ENCODE measurements around the gene GGA3. TPM values are rescaled to one million over a fixed set of nuclear protein-coding genes. Genes with fewer than 3 reads are reported as not detected.

Gene GGA3
- total RNA-seq, 6 donors from 2014 or later = 32.3 to 139 (median 55.4) TPM

- no peak for DNase-seq
- Histone ChIP-seq H3K9me3 (no peaks in the 10 kb centered on the region), H3K27me3 (no peaks in the 10 kb centered on the region), H3K4me3 (peak overlapping the region; percentile 58 to 84 (median 74)), H3K4me1 (peaks cover 18 to 32% (median 25%) of the 10 kb centered on the region in 4 donors), H3K27ac (peak overlapping the region; percentile 93 to 98 (median 95)), H3K36me3 (peaks cover 4 to 24% (median 14%) of the 10 kb centered on the region in 4 donors)
- no peak for TF ChIP-seq EP300 (IDR thresholded peaks at IDR 0.05)
- peak in 1 of 2 donors; percentile 3 for TF ChIP-seq POLR2AphosphoS5 (IDR thresholded peaks at IDR 0.05)
- ATAC-seq (ENCODE audit: low FRiP score in 2 of 2) = peak in 1 of 2 donors; percentile 2
- WGBS, 2 donors = 0% methylated on average over 17 to 22 of the region's 22 CpGs
Observed at GRCh38 chr17:75205793-75206163, 55.6 kb downstream of the GGA3 start.

GRCh38 chr17:75205037-75205792 lies 56.2 kb downstream of the GGA3 start, which contains the start of gene NUP85:
Gene NUP85 (plus strand): TSS chr17:75205679. CDS start chr17:75205762, 83 bp downstream.
- Histone ChIP-seq H3K4me1 (peaks cover 18 to 32% (median 25%) of the 10 kb centered on the region in 4 donors), H3K9me3 (no peaks in the 10 kb centered on the region), H3K36me3 (peaks cover 0 to 19% (median 10%) of the 10 kb centered on the region in 4 donors), H3K27me3 (no peaks in the 10 kb centered on the region), H3K27ac (peak within 1 kb of the TSS; percentile 93 to 98 (median 95)), H3K4me3 (peak within 1 kb of the TSS; percentile 58 to 84 (median 74))
- ATAC-seq (ENCODE audit: low FRiP score in 2 of 2) (peak; percentile 98), DNase-seq (peak; percentile 93 to 98)
- no peak for TF ChIP-seq EP300 (IDR thresholded peaks at IDR 0.05)
- peak in 2 of 4 donors; percentile 31 to 81 for TF ChIP-seq POLR2A (IDR thresholded peaks at IDR 0.05)
- TF ChIP-seq CTCF (IDR thresholded peaks at IDR 0.05) = peak in 3 of 6 experiments; percentile 34 to 47 (median 41)
- peak; percentile 54 to 81 for TF ChIP-seq POLR2AphosphoS5 (IDR thresholded peaks at IDR 0.05)
- WGBS, 2 donors = 0% methylated on average over 2 to 53 of the region's 57 CpGs

- Histone ChIP-seq H3K27ac (no peak overlapping the region), H3K4me1 (peaks cover 5 to 9% (median 6%) of the 10 kb centered on the region in 4 donors), H3K36me3 (no peaks in the 10 kb centered on the region), H3K27me3 (no peaks in the 10 kb centered on the region), H3K4me3 (no peak overlapping the region), H3K9me3 (no peaks in the 10 kb centered on the region)
- WGBS, 2 donors = 88 to 94% methylated on average over 6 of the region's 6 CpGs
- TF ChIP-seq CTCF (IDR thresholded peaks at IDR 0.05) = no peak
- TF ChIP-seq EP300 (IDR thresholded peaks at IDR 0.05) = no peak
- no peak for TF ChIP-seq POLR2A (IDR thresholded peaks at IDR 0.05)
- TF ChIP-seq POLR2AphosphoS5 (IDR thresholded peaks at IDR 0.05) = no peak
- ATAC-seq (ENCODE audit: low FRiP score in 2 of 2) (no peak), DNase-seq (no peak)
Observed at GRCh38 chr17:75199886-75200618, 61.4 kb downstream of the GGA3 start.

- no peak for TF ChIP-seq CTCF (IDR thresholded peaks at IDR 0.05)
- no peak for TF ChIP-seq POLR2A (IDR thresholded peaks at IDR 0.05)
- no peak for TF ChIP-seq POLR2AphosphoS5 (IDR thresholded peaks at IDR 0.05)
- TF ChIP-seq EP300 (IDR thresholded peaks at IDR 0.05) = no peak
- 71 to 80% methylated on average over 4 to 5 of the region's 5 CpGs for WGBS, 2 donors
- H3K4me1 ChIP-seq = peaks cover 0 to under 1% (median 0%) of the 10 kb centered on the region in 4 donors
- H3K4me3 ChIP-seq = no peak overlapping the region
- no peak for DNase-seq
- ATAC-seq (ENCODE audit: low FRiP score in 2 of 2) = no peak
- no peaks in the 10 kb centered on the region for H3K27me3 ChIP-seq
- H3K9me3 ChIP-seq = no peaks in the 10 kb centered on the region
- H3K36me3 ChIP-seq = no peaks in the 10 kb centered on the region
- H3K27ac ChIP-seq = no peak overlapping the region
Observed at GRCh38 chr17:75194879-75195278, 66.5 kb downstream of the GGA3 start.

- H3K4me3 ChIP-seq = no peak overlapping the region
- TF ChIP-seq POLR2AphosphoS5 (IDR thresholded peaks at IDR 0.05) = no peak
- no peak for TF ChIP-seq EP300 (IDR thresholded peaks at IDR 0.05)
- no peak for TF ChIP-seq CTCF (IDR thresholded peaks at IDR 0.05)
- TF ChIP-seq POLR2A (IDR thresholded peaks at IDR 0.05) = no peak
- H3K36me3 ChIP-seq = no peaks in the 10 kb centered on the region
- 62 to 64% methylated on average over 4 of the region's 4 CpGs for WGBS, 2 donors
- no peaks in the 10 kb centered on the region for H3K9me3 ChIP-seq
- DNase-seq = peak in 1 of 2 donors; percentile 22
- H3K27ac ChIP-seq = no peak overlapping the region
- ATAC-seq (ENCODE audit: low FRiP score in 2 of 2) = peak in 1 of 2 donors; percentile 12
- H3K4me1 ChIP-seq = peaks cover 0 to 12% (median 0%) of the 10 kb centered on the region in 4 donors
- no peaks in the 10 kb centered on the region for H3K27me3 ChIP-seq
Observed at GRCh38 chr17:75191584-75191983, 69.8 kb downstream of the GGA3 start.
